Stimulated activated CD8-positive, alpha-beta memory T cell treated with anti-CD3 and anti-CD28 coated beads, Interleukin-2, amount 100 ng/mL, for 48 hours (primary cell): ENCODE measurements around the gene WDR93.

ENCODE experiments used
- DNase-seq, 2 donors: peaks; one replicate each; pipeline ENCODE4 v3.0.0-alpha.2; 2020; ENCODE audit warnings: low read depth in 2 of 2

WDR93 gene

GRCh38 chr15:89690276-89691218 is at the start of gene WDR93, which contains the start of gene PEX11A:
Gene WDR93, plus strand, starts transcription at chr15:89690811. Its CDS starts 10,936 bp downstream, at chr15:89701747.
Gene PEX11A, minus strand, starts transcription at chr15:89690754. Its CDS starts 122 bp downstream, at chr15:89690632.
- DNase-seq = peak; percentile 63 to 72

- no peak for DNase-seq
These were observed 49.6 kb upstream of the WDR93 start for GRCh38 chr15:89641053-89641452.

- DNase-seq = no peak
These were observed 48.5 kb upstream of the WDR93 start for GRCh38 chr15:89642106-89642505.

- no peak for DNase-seq
These were observed 44.9 kb upstream of the WDR93 start for GRCh38 chr15:89645680-89646079.

- no peak for DNase-seq
These were observed 44.0 kb upstream of the WDR93 start for GRCh38 chr15:89646416-89647141.

- peak; percentile 59 to 67 for DNase-seq
These were observed 43.3 kb upstream of the WDR93 start for GRCh38 chr15:89647191-89647851.

GRCh38 chr15:89648106-89649012 is 42.3 kb upstream of the WDR93 start:
- DNase-seq = no peak

GRCh38 chr15:89649013-89649625 is 41.5 kb upstream of the WDR93 start:
- no peak for DNase-seq

GRCh38 chr15:89649716-89650115 is 40.9 kb upstream of the WDR93 start:
- no peak for DNase-seq

- DNase-seq = no peak
These were observed 38.5 kb upstream of the WDR93 start for GRCh38 chr15:89652131-89652530.

GRCh38 chr15:89652666-89653065 is 37.9 kb upstream of the WDR93 start:
- DNase-seq = no peak

GRCh38 chr15:89653578-89653977 is 37.0 kb upstream of the WDR93 start:
- DNase-seq = no peak

GRCh38 chr15:89654301-89654761 is 36.3 kb upstream of the WDR93 start:
- DNase-seq = no peak

- DNase-seq = peak in 1 of 2 donors; percentile 27
These were observed 35.5 kb upstream of the WDR93 start, which contains the start of gene KIF7 for GRCh38 chr15:89654847-89655805. Gene KIF7, minus strand, starts transcription at chr15:89655467. Its CDS starts 2,537 bp downstream, at chr15:89652930.

GRCh38 chr15:89656116-89656815 is 34.3 kb upstream of the WDR93 start:
- DNase-seq = no peak

- DNase-seq = no peak
These were observed 32.9 kb upstream of the WDR93 start for GRCh38 chr15:89657686-89658200.

GRCh38 chr15:89659295-89659694 is 31.3 kb upstream of the WDR93 start:
- no peak for DNase-seq

- DNase-seq = no peak
These were observed 30.1 kb upstream of the WDR93 start for GRCh38 chr15:89660556-89660955.
